LNCaP clone FGC (cell line): ENCODE results near the gene KLK8.
A peak's percentile ranks its signal among the peaks of the same experiment; 100 is the strongest.

ENCODE experiments used
- DNase-seq: peaks from one replicate; pipeline ENCODE4 v3.0.0-alpha.2; 2011; ENCODE audit warnings: low read depth
- H3K4me3 ChIP-seq: 2 replicates; pipeline ENCODE4 v1.5.1; 2011; ENCODE audit warnings: mild to moderate bottlenecking, low read depth, low read length, control low read depth
- TF ChIP-seq, protein P1 (sequence below): IDR thresholded peaks from 2 replicates; pipeline ENCODE4 v1.5.1; 2012; ENCODE audit warnings: mild to moderate bottlenecking; ENCODE audit not compliant: control insufficient read depth, insufficient read depth; ENCODE audit errors: extremely low read depth

The KLK8 gene

DNA sequence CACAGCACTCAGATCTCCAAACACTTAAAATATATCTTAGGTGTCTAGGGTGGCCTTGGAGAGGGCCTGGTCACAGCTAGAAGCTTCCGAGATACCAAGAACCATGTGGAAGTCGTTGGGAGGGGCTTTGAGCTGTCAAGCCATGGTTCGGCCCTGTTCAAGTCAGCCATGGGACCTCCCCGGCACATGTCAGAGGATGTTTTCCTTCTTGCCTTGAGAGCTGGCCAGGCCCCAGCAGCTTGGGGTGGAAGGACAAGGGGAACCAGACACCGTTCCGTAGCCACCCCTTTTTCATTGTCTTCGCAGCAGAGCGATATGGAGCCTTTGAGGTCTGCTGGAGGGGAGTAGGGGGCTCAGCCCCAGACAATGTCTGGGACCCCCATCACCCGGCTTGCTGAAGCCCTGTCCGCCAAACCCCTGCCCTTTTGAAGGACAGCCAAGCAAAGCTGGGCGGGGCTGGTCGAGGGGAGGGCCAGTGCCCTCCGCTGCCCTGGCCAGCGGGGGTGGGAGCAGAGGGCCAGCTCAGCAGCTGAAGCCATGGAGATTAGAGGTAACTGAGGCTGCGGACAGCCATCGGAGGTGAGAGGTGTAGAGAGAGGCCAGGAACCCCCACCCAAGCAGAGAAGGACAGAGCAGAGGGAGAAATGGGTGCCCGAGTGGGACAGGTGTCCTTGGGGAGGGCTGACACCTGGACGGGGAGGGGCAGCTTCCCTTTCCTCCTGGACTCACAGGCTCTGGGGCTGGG lies 24.6 kb upstream of the KLK8 start:
- TF ChIP-seq, protein P1, sequence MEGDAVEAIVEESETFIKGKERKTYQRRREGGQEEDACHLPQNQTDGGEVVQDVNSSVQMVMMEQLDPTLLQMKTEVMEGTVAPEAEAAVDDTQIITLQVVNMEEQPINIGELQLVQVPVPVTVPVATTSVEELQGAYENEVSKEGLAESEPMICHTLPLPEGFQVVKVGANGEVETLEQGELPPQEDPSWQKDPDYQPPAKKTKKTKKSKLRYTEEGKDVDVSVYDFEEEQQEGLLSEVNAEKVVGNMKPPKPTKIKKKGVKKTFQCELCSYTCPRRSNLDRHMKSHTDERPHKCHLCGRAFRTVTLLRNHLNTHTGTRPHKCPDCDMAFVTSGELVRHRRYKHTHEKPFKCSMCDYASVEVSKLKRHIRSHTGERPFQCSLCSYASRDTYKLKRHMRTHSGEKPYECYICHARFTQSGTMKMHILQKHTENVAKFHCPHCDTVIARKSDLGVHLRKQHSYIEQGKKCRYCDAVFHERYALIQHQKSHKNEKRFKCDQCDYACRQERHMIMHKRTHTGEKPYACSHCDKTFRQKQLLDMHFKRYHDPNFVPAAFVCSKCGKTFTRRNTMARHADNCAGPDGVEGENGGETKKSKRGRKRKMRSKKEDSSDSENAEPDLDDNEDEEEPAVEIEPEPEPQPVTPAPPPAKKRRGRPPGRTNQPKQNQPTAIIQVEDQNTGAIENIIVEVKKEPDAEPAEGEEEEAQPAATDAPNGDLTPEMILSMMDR = no peak
- H3K4me3 ChIP-seq = no peak overlapping the region
- no peak for DNase-seq

DNA sequence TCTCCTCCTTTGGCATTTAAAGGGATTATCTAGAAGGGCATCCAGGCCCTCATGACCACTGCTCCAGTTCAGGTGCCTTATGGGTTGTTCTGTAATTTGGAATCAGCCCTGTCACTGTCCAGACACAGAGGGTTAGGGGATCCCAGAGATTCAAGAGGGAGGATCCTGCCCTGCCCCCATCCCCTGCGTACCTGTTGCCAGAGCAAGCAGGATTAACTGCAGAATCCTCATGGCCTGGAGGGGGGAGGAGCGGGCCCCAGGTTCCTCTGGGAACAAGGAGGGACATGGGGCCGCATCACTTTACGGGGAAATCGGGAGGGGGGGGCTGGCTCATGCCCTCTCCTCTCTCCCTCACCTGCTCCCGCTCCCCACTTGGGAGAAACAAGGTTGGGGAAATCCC lies 24.0 kb upstream of the KLK8 start:
- DNase-seq = no peak
- TF ChIP-seq, protein P1 = no peak

DNA sequence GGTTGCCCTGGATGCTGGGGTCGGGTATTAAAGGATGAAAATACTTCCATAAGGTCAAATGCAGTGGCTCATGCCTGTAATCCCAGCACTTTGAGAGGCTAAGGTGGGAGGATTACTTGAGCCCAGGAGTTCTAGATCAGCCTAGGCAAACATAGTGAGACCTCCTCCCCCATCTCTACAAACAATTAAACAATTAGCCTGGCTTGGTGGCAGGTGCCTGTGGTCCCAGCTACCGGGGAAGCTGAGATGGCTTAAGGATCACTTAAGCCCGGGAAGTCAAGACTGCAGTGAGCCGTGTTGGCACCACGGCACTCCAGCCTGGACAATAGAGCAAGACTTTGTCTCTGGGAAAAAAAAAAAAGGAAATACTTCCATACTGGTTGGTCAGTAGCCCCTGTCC lies 23.5 kb upstream of the KLK8 start:
- H3K4me3 ChIP-seq = no peak overlapping the region
- TF ChIP-seq, protein P1 = no peak
- no peak for DNase-seq

More for the DNA sequence above, 24.0 kb upstream of the KLK8 start:
- no peak overlapping the region for H3K4me3 ChIP-seq

DNA sequence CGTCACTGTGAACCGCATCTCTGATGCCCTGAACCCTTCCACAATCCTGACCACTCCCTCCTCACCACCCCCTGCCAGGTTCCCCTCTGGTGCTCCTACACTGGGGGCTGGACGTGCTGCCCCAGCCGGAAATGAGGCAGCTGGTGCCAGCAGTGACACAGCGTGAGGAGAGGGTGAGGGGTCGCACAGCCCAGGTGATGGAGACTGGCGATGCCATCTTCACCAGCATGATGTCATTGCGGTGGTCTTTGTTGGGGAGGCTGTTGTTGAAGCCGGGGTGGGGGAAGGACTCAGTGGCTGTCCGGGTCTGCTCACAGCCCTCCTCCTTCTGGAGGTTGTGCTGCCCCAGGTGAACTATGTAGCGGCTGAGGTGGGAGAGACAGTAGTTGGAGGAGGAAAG lies 22.5 kb upstream of the KLK8 start:
- DNase-seq = no peak
- no peak overlapping the region for H3K4me3 ChIP-seq
- TF ChIP-seq, protein P1 = no peak

DNA sequence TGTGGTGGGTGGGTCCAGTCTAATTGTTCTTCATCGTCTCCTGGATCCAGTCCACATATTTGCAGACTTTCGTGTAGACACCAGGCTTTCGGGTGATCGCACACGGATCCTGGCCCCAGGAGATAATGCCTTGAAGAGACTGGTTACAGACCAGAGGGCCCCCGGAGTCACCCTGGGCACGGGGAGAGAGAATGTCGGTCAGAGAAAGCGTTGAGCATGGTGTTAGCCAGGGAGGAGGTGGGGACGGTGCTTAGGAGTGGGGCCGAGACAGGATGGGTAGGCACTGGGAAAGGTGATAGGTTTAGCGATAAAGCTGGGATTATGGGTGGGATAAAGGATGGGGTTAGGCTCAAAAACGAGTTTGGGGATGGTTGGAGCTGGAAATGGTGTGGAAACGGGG lies 21.1 kb upstream of the KLK8 start:
- DNase-seq = no peak
- TF ChIP-seq, protein P1 = no peak
- no peak overlapping the region for H3K4me3 ChIP-seq

DNA sequence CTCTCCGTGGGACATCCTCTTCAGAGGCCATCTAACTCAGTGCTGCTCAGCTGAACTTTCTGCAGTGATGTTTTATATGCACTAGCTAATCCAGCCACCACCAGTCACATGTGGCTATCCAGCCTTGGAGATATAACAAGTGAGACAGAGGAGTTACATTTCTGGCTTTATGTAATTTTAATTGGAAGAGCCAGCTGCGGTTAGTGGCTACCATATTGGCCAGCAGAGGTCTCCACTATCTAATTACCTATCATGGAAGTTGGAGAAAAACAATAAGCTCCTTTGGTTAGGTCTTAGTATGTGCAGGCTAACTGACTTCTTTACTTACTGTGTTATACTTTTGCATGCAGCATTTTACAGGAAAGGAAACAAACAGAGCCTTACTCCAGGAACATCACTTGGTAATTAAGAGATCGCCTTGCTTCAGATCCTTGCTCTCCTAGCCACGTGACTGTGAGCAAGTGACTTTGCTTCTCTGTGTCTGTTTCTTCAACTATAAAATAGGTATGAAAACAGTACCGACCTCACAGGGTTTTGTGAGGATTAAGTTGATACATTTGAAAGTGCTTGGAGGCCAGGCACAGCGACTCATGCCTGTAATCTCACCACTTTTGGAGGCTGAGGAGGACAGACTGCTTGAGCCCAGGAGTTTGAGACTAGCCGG lies 19.7 kb upstream of the KLK8 start:
- no peak overlapping the region for H3K4me3 ChIP-seq
- TF ChIP-seq, protein P1 = peak; percentile 76
- DNase-seq = peak; percentile 63

DNA sequence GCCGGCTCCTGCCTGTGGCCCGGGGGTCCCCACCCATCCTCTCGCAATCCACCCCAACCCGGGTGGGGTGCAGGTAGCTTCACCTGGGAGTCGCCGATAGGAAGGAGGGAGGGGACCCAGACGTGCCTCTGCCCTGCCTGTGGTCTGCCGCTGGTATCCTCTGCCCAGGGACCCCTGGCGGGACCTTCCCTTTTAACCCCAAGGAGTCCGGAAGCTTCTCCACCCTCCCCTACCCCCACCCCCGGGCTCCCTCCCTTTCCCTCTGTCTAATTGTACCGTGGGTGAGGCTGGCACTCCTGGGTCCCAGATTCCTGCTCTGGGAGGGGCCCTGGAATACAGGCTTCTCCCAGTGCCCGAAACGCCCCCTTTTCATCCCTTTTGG lies 18.1 kb upstream of the KLK8 start, which contains the start of gene KLK10:
Gene KLK10, minus strand, starts transcription at position 166 of the 382 bp plus-strand sequence. CDS start 579 bp downstream, outside the sequence.
- no peak within 1 kb of the TSS for H3K4me3 ChIP-seq
- no peak for DNase-seq
- TF ChIP-seq, protein P1 = no peak
